HUES48 (cell line): ENCODE measurements around the gene RGMB.
A peak's percentile ranks its signal among the peaks of the same experiment; 100 is the strongest.
"Not testable (repeated sequence)": the region's sequence is repeated elsewhere in the genome, so short reads cannot be mapped to it uniquely, and the experiment has no call there.

Experiments
- H3K27ac ChIP-seq: one replicate; pipeline ENCODE4 v1.7.0; 2013; ENCODE audit warnings: low read depth, low read length, inconsistent platforms
- H3K27me3 ChIP-seq: 2 replicates; pipeline ENCODE4 v1.6.1; 2013; ENCODE audit warnings: mild to moderate bottlenecking, low read length; ENCODE audit not compliant: control insufficient read depth, insufficient read depth
- H3K36me3 ChIP-seq: 2 replicates; pipeline ENCODE4 v1.6.1; 2013; ENCODE audit warnings: low read length; ENCODE audit not compliant: control insufficient read depth, insufficient read depth
- H3K4me1 ChIP-seq: 2 replicates; pipeline ENCODE4 v1.6.1; 2013; ENCODE audit warnings: mild to moderate bottlenecking, low read length; ENCODE audit not compliant: control insufficient read depth, insufficient read depth
- H3K4me3 ChIP-seq: 2 replicates; pipeline ENCODE4 v1.5.1; 2013; ENCODE audit warnings: mild to moderate bottlenecking, low read depth, low read length
- H3K9ac ChIP-seq: 2 replicates; pipeline ENCODE4 v1.6.1; 2013; ENCODE audit warnings: mild to moderate bottlenecking, low read depth, low read length, moderate library complexity
- H3K9me3 ChIP-seq: 2 replicates; pipeline ENCODE4 v1.6.1; 2013; ENCODE audit warnings: low read length; ENCODE audit not compliant: control insufficient read depth, insufficient read depth

The RGMB gene

GRCh38 chr5:98748259-98748658, 25.2 kb upstream of the RGMB start:
- not testable (repeated sequence) for H3K27me3 ChIP-seq, H3K4me3 ChIP-seq

DNA sequence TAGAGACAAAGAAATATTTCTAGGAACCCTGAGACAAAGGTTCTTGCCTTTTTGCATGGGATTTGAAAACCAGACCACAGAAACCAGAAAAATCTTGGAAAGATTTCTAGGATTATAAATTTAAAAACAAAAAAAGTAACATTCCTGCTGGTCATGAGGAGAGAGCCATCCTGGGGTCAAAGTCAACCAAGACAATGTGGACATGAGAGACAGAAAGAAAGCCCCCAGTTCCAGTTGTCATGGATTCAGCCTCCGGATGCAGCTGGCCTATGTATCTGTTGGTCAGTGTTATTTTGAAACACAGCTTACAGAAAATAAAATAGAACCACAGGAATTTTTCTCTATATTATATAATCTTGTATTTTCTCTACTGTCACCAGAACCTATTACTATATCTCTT, 24.4 kb upstream of the RGMB start:
- no peaks in the 10 kb centered on the region; the same call in 1 of the 2 replicates for H3K9me3 ChIP-seq
- no peak overlapping the region for H3K9ac ChIP-seq
- peaks cover 22% of the 10 kb centered on the region for H3K4me1 ChIP-seq
- no peak overlapping the region for H3K27ac ChIP-seq
- no peaks in the 10 kb centered on the region for H3K27me3 ChIP-seq
- no peak overlapping the region for H3K4me3 ChIP-seq
- H3K36me3 ChIP-seq, result no peaks in the 10 kb centered on the region

More at GRCh38 chr5:98748259-98748658, 25.2 kb upstream of the RGMB start:
- H3K27ac ChIP-seq, H3K9ac ChIP-seq, H3K36me3 ChIP-seq, H3K9me3 ChIP-seq: not testable (repeated sequence)
- peaks cover 15% of the 10 kb centered on the region for H3K4me1 ChIP-seq

DNA sequence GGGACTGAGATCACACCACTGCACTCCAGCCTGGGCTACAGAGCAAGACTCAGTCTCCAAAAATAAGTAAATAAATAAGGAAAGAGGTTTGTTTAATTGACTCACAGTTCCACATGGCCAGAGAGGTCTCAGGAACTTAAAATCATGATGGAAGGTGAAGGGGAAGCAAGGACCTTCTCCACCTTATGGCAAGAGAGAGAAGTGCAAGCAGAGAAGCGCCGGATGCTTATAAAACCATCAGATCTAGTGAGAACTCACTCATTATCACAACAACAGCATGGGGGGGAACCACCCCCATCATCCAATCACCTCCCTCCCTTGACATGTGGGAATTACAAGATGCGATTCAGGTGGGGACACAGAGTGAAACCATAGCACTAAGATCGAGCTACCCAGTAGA, 22.8 kb upstream of the RGMB start:
- Histone ChIP-seq H3K9me3 (no peaks in the 10 kb centered on the region; the same call in 1 of the 2 replicates), H3K9ac (no peak overlapping the region), H3K4me3 (no peak overlapping the region), H3K36me3 (no peaks in the 10 kb centered on the region), H3K27me3 (no peaks in the 10 kb centered on the region), H3K27ac (no peak overlapping the region), H3K4me1 (peaks cover 20% of the 10 kb centered on the region)

DNA sequence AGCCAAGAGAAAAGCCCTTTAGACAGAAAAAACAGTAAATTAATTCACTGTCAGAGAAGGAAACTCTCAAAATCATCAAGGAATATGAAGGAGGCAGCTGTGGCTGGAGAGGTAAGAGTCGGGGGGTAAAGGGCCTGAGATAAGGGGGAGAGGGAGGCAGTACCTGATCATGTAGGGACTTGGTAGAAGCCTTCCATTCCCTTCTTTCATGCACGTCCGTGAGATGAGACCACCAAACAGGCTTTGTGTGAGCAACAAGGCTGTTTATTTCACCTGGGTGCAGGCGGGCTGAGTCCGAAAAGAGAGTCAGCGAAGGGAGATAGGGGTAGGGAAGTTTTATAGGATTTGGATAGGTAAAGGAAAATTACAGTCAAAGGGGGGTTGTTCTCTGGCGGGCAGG, 21.1 kb upstream of the RGMB start:
- H3K36me3 ChIP-seq, H3K9ac ChIP-seq, H3K9me3 ChIP-seq, H3K4me3 ChIP-seq, H3K27me3 ChIP-seq: not testable (repeated sequence)
- Histone ChIP-seq H3K4me1 (peaks cover 20% of the 10 kb centered on the region), H3K27ac (peak overlapping the region; percentile 32)

DNA sequence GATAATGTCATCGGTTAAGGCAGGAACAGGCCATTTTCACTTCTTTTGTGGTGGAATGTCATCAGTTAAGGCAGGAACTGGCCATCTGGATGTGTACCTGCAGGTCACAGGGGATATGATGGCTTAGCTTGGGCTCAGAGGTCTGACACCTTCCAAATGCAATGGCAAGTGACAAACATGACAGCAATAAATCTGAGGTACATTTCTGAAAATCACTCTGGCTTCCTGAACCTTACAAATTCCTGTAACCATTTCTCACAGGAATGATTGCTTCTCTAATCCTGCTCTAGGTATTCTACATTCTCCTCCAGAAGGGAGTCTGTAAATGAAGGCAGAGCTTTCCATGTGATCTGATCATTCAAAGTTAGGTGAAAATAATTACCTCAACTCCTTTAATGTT, 20.7 kb upstream of the RGMB start:
- H3K36me3 ChIP-seq, H3K9ac ChIP-seq, H3K27me3 ChIP-seq, H3K4me3 ChIP-seq, H3K9me3 ChIP-seq: not testable (repeated sequence)
- peaks cover 20% of the 10 kb centered on the region for H3K4me1 ChIP-seq
- H3K27ac ChIP-seq, result peak overlapping the region; percentile 76

DNA sequence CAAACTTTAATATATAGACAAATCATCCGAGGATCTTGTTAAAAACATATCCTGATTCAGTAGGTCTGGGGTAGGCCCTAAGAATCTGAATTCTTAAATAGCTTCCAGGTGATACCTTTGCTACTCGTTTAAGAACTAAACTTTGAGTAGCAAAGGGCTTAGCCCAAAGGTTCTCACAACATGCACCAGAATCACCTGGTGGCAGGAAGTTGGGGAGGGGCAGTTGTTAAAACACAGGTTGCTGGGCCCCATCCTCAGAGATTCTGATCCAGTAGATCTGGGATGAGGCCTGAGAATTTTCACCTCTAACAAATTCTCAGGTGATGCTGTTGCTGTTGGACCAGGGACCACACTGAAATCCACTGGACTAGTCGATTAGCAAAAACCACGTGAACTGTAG, 20.0 kb upstream of the RGMB start:
- peak overlapping the region; percentile 76 for H3K27ac ChIP-seq
- no peaks in the 10 kb centered on the region for H3K27me3 ChIP-seq
- no peak overlapping the region for H3K9ac ChIP-seq
- no peak overlapping the region for H3K4me3 ChIP-seq
- H3K36me3 ChIP-seq, result no peaks in the 10 kb centered on the region
- H3K9me3 ChIP-seq, result no peaks in the 10 kb centered on the region
- H3K4me1 ChIP-seq, result peaks cover 20% of the 10 kb centered on the region

GRCh38 chr5:98755406-98755805, 18.1 kb upstream of the RGMB start:
- Histone ChIP-seq H3K27ac (no peak overlapping the region), H3K9ac (no peak overlapping the region), H3K27me3 (no peaks in the 10 kb centered on the region), H3K4me1 (peaks cover 20% of the 10 kb centered on the region), H3K9me3 (no peaks in the 10 kb centered on the region), H3K4me3 (no peak overlapping the region), H3K36me3 (no peaks in the 10 kb centered on the region)

DNA sequence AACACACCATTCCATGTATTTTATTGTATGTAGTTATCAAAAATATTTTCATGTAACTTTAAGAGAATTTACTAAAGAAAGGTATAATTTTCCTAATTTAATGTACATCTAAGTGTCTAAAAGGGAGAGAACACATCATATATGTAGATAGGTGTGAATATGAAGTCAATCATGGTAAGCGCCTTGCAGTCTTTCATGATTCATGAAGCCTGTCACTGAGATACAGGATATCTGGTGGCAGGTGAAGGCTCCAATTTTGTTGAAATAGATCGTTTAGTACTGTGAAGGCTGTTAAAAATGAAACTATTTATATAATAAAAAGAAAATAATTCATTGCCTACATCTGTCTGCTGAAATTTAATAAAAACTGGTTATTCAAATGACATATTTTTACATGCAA, 15.5 kb upstream of the RGMB start:
- peaks cover 13% of the 10 kb centered on the region for H3K4me1 ChIP-seq
- H3K27me3 ChIP-seq, result no peaks in the 10 kb centered on the region
- no peak overlapping the region for H3K9ac ChIP-seq
- no peaks in the 10 kb centered on the region for H3K9me3 ChIP-seq
- H3K36me3 ChIP-seq, result no peaks in the 10 kb centered on the region
- no peak overlapping the region for H3K27ac ChIP-seq
- H3K4me3 ChIP-seq, result no peak overlapping the region

GRCh38 chr5:98763001-98763630, 10.3 kb upstream of the RGMB start:
- Histone ChIP-seq H3K9me3 (no peaks in the 10 kb centered on the region), H3K27ac (peak overlapping the region; percentile 21)

DNA sequence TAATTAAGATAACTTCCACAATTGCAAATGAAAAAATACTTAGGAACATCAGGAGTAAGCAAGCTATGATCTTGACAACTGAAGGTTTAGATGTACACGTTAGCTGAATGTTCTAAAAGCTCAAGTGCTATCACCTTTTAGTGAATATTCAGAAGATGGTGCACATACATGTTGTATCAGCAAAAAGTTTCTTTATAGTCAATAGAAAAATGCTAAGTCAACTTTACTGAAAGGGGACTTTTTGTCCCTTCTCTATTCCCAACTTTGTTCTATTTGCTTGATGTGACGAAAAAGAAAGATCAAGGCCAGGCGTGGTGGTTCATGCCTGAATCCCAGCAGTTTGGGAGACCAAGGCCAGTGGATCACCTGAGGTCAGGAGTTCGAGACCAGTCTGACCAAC, 7.6 kb upstream of the RGMB start:
- Histone ChIP-seq H3K4me1 (peaks cover 27% of the 10 kb centered on the region), H3K4me3 (no peak overlapping the region), H3K36me3 (no peaks in the 10 kb centered on the region), H3K27me3 (peaks cover 13% of the 10 kb centered on the region), H3K9me3 (no peaks in the 10 kb centered on the region), H3K9ac (no peak overlapping the region), H3K27ac (no peak overlapping the region)

More at GRCh38 chr5:98763001-98763630, 10.3 kb upstream of the RGMB start:
- Histone ChIP-seq H3K9ac (no peak overlapping the region), H3K4me1 (peaks cover 20% of the 10 kb centered on the region), H3K4me3 (no peak overlapping the region), H3K27me3 (no peaks in the 10 kb centered on the region), H3K36me3 (no peaks in the 10 kb centered on the region)

DNA sequence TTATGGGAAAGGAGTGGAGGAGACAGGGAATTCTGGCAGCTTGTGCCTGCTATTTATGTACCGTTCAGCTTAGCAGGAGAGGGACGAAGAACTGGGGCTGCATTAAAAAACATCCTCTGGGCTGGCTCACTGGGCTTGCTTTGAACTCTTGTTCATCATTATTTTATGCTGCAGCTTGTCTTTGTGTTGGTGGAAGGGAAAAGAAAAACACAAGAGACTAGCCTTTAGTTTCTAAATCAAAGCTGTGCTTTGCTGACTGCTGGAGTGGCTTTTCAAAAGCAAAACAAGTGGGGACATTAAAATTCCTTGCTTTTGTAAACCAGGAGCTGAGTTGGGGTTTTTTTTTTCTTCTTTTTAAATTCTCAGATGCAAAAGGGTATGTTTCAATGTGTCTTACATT, 5.9 kb upstream of the RGMB start:
- Histone ChIP-seq H3K4me1 (peaks cover 39% of the 10 kb centered on the region), H3K9me3 (no peaks in the 10 kb centered on the region), H3K9ac (no peak overlapping the region), H3K27me3 (peaks cover 30% of the 10 kb centered on the region), H3K36me3 (no peaks in the 10 kb centered on the region), H3K27ac (peak overlapping the region; percentile 70), H3K4me3 (peak overlapping the region; percentile 78)
